Uterus (tissue), 4 donors: ENCODE data around the gene IPO11. TPM values are rescaled to one million over a fixed set of nuclear protein-coding genes. Genes with fewer than 3 reads are reported as not detected.

Source experiments
- DNase-seq, 2 donors: peaks; one replicate each; pipeline ENCODE4 v3.0.0-alpha.2; 2019 to 2020
- H3K27ac ChIP-seq, 2 donors: fragments of 200-600 bp; sonication (generic); 1 replicate in 1 of 2; 2 replicates in 1 of 2; pipeline ENCODE4 v1.5.1; 2016 to 2018
- H3K27me3 ChIP-seq, 2 donors: fragments of 200-600 bp; sonication (generic); one replicate each; pipeline ENCODE4 v1.5.1; 2018 to 2019; ENCODE audit warnings: control low read depth in 1 of 2
- H3K36me3 ChIP-seq, 2 donors: fragments of 200-600 bp; sonication (generic); one replicate each; pipeline ENCODE4 v1.5.1; 2019; ENCODE audit warnings: control low read depth in 1 of 2
- H3K4me1 ChIP-seq, 2 donors: fragments of 200-600 bp; sonication (generic); one replicate each; pipeline ENCODE4 v1.5.1; 2018 to 2019; ENCODE audit warnings: control low read depth in 1 of 2
- H3K4me3 ChIP-seq, 2 donors: fragments of 200-600 bp; sonication (generic); 1 replicate in 1 of 2; 2 replicates in 1 of 2; pipeline ENCODE4 v1.5.1; 2018 to 2019; ENCODE audit warnings: mild to moderate bottlenecking in 1 of 2
- H3K9me3 ChIP-seq, 2 donors: fragments of 200-600 bp; sonication (generic); one replicate each; pipeline ENCODE4 v1.5.1; 2019; ENCODE audit warnings: control low read depth in 1 of 2
- CTCF ChIP-seq, 4 experiments: fragments of 200-600 bp in 2 of 4; fragments of 450-650 bp in 2 of 4; sonication (generic) in 2 of 4; IDR thresholded peaks; one replicate each; pipeline ENCODE4 v1.5.1; 2016 to 2019; ENCODE audit warnings: antibody characterized with exemption in 4 of 4, mild to moderate bottlenecking in 2 of 4, moderate library complexity in 1 of 4
- POLR2A ChIP-seq, 2 donors: fragments of 450-650 bp; IDR thresholded peaks; one replicate each; pipeline ENCODE4 v1.6.1; 2016; ENCODE audit warnings: antibody characterized with exemption in 2 of 2, mild to moderate bottlenecking in 1 of 2, moderate library complexity in 1 of 2
- intact Hi-C: fragments of 100-400 bp; cut with DNase I; formaldehyde crosslinking; loops from one replicate; pipeline ENCODE4 v1.15.1; 2023; ENCODE audit warnings: low total_unique reads
- total RNA-seq, 4 donors: library from RNA; depleted of rRNA in 3 of 4; stranded (reverse); fragments of >200 nt in 3 of 4; gene quantifications; one replicate each; pipeline versions ENCODE4 v1.1.0 to v1.2.4, GENCODE V29; 2014 to 2023
- donor health status: DM: yes; HTN: yes; CAD: no.

The IPO11 gene
- total RNA-seq, 4 donors from 2014 or later, result 20.0 to 62.0 (median 45.3) TPM

DNA sequence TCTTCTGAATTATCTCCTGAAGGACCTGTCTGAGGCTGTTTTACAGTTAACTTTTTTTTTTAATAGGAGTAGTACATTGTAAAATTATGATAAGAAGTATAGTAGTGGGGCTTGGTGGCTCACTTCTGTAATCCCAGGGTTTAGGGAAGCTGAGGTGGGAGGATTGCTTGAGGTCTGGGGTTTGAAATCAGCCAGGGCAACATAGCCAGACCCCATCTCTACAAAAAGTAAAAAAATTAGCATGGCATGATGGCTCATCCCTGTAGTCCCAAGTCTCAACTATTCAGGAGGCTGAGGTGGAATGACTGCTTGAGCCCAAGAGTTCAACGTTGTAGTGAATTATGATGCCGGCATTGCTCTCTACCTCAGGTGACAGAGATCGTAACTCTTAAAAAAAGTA, 7.0 kb downstream of the IPO11 start:
- no peak for DNase-seq
- no peak overlapping the region for H3K4me3 ChIP-seq
- intact Hi-C loops, result no loop called here
- H3K27me3 ChIP-seq, result no peaks in the 10 kb centered on the region
- no peaks in the 10 kb centered on the region for H3K36me3 ChIP-seq
- no peaks in the 10 kb centered on the region for H3K4me1 ChIP-seq
- H3K27ac ChIP-seq, result no peak overlapping the region
- no peaks in the 10 kb centered on the region for H3K9me3 ChIP-seq
- TF ChIP-seq POLR2A (IDR thresholded peaks at IDR 0.05), result no peak
- no peak for TF ChIP-seq CTCF (IDR thresholded peaks at IDR 0.05)

DNA sequence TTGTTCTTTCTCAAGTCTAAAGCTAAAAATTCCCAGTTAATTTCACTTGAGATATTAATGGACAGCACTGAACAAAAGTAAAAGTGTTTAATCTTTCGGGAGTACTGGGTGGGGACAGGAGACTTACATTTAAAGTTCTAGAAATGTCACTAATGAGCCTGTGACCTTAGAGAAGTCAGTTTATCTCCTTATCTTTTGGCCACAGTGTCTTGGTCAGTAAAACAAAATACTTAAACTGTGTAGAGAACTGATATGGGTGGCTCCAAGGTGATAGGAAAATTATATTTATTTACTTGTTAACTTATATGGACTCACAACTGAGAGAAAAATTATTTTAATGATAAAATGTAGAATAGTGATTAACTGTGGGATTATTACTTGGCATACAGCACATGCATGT, 8.9 kb downstream of the IPO11 start:
- H3K27ac ChIP-seq, result no peak overlapping the region
- H3K4me3 ChIP-seq, result no peak overlapping the region
- DNase-seq, result no peak
- intact Hi-C loops, result no loop called here
- H3K9me3 ChIP-seq, result no peaks in the 10 kb centered on the region
- no peaks in the 10 kb centered on the region for H3K36me3 ChIP-seq
- no peak for TF ChIP-seq CTCF (IDR thresholded peaks at IDR 0.05)
- no peak for TF ChIP-seq POLR2A (IDR thresholded peaks at IDR 0.05)
- no peaks in the 10 kb centered on the region for H3K4me1 ChIP-seq
- no peaks in the 10 kb centered on the region for H3K27me3 ChIP-seq

DNA sequence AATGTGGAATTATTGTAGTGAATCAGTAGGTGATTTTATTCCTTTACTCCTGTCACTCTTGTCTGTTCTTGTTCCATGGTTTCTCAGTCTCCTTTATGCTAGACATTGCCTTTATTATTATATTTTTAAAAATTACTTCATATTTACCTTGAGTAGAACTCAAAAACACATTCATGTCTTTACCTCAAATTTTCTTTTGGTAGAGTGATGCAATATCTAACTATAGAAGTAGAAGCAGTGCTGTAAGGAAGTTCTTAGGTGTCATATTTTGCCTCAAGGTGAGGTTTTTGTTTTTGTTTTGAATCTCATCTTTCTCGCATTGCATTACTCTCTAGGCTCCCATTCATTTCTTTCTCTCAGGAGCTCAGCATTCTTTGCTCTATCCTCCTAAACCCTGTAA, 12.2 kb downstream of the IPO11 start:
- Histone ChIP-seq H3K27me3 (no peaks in the 10 kb centered on the region), H3K9me3 (no peaks in the 10 kb centered on the region), H3K27ac (no peak overlapping the region), H3K4me1 (no peaks in the 10 kb centered on the region), H3K4me3 (no peak overlapping the region), H3K36me3 (no peaks in the 10 kb centered on the region)
- TF ChIP-seq CTCF (IDR thresholded peaks at IDR 0.05) (no peak), POLR2A (IDR thresholded peaks at IDR 0.05) (no peak)
- no peak for DNase-seq
- intact Hi-C loops, result no loop called here

GRCh38 chr5:62431735-62432620, 19.4 kb downstream of the IPO11 start:
- Histone ChIP-seq H3K4me3 (no peak overlapping the region), H3K27ac (peak overlapping the region; percentile 56 to 70), H3K27me3 (no peaks in the 10 kb centered on the region), H3K36me3 (no peaks in the 10 kb centered on the region), H3K4me1 (peaks cover 0 to 6% of the 10 kb centered on the region in 2 donors), H3K9me3 (no peaks in the 10 kb centered on the region)
- TF ChIP-seq CTCF (IDR thresholded peaks at IDR 0.05) (no peak), POLR2A (IDR thresholded peaks at IDR 0.05) (no peak)
- intact Hi-C loops, result no loop called here
- DNase-seq, result peak in 1 of 2 donors; percentile 29

DNA sequence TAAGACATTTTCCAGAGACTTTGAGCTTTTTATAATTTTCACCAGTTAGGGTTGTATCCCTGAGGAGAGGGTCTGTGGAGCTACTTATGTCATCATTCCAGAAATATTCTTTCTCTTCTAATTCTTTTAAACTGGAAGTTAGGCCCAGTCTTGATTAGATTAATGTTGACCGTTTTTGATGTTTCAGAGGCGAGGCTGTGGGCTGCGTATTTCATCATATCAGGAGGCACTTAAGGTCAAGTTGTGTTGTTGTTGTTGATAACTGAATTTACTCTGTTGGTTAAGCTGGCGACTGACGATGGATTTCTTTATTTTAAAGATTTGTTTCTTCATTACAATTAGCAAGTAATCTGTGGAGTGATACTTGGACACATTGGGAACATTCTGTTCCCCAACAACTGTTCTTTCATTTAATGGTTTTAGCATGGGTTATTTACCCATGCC, 20.1 kb downstream of the IPO11 start:
- peak in 1 of 2 donors; percentile 35 for DNase-seq
- no peak overlapping the region for H3K4me3 ChIP-seq
- intact Hi-C loops, result no loop called here
- peak overlapping the region; percentile 56 to 70 for H3K27ac ChIP-seq
- no peak for TF ChIP-seq POLR2A (IDR thresholded peaks at IDR 0.05)
- TF ChIP-seq CTCF (IDR thresholded peaks at IDR 0.05), result no peak
- H3K9me3 ChIP-seq, result no peaks in the 10 kb centered on the region
- H3K4me1 ChIP-seq, result peaks cover 0 to 6% of the 10 kb centered on the region in 2 donors
- no peaks in the 10 kb centered on the region for H3K27me3 ChIP-seq
- no peaks in the 10 kb centered on the region for H3K36me3 ChIP-seq
